HG03558 (cell line): ENCODE results near the gene RECQL5.

Experiments used
- ATAC-seq: cut with Tn5 transposase; IDR thresholded peaks from one replicate; pipeline ENCODE4 v1.9.1; 2021; ENCODE audit warnings: moderate number of reproducible peaks; ENCODE audit not compliant: unreplicated experiment; ENCODE audit errors: extremely low read depth

The RECQL5 gene

DNA sequence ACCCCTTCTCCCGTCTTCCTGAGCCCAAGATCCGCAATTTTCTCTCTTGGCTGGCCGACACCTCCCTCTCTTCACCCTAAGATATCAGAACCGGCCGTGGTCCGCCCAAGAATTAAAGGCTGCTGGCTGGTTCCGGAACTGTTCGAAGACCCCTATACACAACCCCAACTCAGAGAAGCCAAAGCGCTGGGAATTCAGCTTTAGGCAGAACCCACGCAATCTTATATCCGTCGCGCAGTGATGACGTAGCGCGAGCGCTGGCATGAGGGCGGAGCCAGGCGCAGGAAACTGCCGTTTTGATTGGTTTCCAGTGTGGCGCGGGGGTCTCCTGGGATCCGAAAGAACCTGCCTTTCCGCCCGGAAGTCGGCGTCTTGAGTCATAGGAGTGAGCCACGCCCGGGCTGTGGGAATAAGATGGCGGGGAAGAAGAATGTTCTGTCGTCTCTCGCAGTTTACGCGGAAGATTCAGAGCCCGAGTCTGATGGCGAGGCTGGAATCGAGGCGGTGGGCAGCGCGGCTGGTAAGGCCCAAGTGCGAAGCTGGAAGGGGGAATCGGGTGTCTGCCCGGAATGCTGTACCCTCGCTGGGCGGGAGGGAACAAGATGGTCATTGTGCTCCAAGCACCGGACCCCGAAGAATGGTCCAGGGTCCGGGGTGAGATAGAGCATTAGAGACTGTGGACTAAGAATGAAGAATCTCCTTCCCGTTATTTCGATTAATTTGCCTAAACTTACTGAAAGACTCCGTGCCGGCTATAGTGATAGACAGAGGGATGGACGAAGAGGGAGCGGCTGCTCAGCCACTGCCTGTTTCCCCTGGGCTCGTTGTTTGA lies at the start of gene RECQL5, which contains the start of gene SAP30BP:
RECQL5 (minus strand) TSS at position 196 of the 832 bp plus-strand sequence. CDS start 597 bp downstream, outside the sequence.
SAP30BP (plus strand) TSS at position 380 of the 832 bp plus-strand sequence; CDS start at position 415, 35 bp downstream.
- no peak for ATAC-seq

DNA sequence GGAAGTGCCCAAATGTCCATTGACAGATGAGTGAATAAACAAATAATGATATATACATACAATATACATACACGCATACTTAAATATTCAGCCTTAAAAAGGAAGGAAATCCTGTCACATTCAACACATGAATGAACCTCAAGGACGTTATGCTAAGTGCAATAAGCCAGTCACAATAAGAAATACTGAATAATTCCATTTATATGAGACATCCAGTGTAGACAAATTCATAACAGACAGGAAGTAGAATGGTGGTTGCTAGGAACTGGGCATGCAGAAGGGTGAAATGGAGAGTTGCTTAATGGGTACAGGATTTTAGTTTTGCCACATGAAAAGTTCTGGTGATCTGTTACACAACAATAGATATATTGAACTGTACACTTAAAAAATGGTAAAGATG lies 45.5 kb upstream of the RECQL5 start:
- no peak for ATAC-seq

DNA sequence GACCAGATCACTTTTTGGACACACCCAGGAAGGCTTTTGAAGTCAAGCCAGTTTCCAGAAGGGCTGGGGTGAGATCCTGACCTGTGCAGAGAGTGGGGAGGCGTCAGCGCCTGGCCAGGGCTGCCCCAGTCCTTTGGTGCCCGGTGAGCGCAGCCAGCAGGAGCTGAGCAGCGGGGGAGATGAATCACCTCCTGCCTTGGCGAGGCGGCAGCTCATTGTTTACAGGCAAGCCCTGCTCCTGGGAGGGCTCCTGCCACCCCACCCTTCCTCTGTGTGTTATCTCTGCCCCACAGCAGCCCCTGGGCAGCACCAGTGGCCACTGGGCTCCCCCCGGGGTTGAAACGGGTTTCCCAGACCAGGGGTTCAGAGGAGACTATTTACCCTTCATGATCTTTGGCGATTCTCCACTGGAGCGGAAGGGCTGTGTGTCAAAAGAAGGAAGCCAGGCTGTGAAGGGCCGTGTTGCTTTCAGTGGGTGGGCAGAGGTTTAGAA lies 40.2 kb upstream of the RECQL5 start:
- ATAC-seq: no peak

DNA sequence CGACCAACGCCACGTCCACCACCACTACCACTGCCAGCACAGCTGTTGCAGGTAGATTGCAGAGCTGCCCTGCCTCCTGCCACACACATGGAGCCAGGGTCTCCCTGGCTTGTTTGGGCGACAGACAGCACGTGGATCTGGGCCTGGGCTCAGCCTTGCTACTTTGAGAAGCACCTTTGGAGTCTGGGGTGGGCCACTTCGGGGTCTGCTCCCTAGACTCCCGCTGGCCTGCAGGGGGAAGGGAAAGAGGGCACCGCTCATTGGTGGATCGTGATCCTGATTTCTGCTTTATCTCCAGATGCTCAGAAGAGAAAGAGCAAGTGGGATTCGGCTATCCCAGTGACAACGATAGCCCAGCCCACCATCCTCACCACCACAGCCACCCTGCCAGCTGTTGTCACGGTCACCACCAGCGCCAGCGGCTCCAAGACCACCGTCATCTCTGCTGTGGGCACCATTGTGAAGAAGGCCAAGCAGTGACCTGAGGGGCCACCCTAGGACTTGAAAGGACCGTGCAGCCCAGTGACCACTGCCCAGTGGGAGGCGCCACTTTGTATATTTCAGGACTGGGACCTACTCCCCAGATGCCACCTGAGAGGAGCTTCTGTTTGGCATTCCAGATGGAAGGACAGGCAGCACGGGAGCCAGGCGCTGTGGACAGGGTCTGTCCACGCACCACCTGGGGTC lies 39.2 kb upstream of the RECQL5 start:
- no peak for ATAC-seq

DNA sequence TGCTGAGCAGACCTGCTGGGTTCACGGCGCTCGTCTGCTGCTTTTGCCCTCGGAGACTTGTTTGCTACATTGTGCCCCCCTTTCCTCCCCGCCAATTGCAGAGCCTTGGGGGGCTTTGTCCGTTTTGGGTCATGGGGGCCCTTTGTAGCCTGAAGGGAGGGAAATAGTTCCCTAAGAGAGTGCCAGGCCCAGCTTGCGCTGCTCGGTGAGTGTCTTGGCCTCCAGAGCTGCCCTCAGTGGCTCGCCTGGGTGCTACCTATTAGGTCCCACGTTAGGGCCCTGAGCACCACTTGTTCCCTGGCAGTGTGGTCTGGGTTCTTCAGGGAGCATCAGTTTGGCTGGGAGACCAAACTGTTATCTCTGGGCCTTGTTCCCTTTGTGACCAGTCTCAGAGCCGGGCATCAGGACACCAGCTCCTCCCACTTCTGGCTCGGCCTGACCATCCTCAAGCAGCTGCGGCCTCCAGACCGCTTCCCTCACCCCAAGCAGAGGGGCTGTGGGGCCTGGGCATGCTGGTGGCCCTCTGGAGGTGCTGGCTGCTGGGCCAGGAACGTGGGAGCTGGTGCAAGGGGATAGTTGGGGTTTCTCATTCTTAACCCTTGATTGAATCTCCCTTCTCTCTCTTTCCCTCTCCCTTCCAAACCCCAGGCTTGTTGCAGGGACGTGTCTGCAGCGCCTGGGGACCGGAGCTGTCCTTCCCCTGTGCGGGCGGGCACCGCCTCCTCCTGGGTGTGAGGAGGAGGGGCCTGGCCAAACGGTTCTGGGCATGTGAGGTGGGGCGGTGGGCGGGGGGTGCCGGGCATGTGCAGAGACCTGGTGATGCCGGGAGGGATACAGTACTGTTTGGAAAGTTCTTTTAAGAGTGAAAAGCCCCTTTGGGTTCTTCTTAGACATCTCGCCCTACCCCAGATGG lies 38.3 kb upstream of the RECQL5 start:
- ATAC-seq: no peak

DNA sequence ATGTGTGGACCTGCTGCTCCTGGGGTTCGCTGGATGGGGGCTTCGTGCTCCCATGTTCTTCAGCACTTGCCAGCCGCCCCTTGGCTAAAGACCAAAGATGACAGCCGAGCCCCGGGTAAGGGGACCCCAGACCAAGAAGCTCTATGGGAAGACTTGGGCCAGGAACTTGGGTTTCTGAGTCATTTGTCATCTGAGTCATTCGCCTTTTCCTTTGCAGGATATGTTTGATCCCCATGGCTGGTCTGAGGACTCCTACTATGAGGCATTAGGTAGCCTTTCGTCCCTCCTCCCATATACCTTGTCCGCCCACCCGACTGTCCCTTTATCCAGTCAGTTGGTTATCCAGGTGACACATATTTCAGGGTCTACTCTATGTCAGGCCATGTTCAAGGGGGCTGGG lies 36.6 kb upstream of the RECQL5 start:
- ATAC-seq: no peak

DNA sequence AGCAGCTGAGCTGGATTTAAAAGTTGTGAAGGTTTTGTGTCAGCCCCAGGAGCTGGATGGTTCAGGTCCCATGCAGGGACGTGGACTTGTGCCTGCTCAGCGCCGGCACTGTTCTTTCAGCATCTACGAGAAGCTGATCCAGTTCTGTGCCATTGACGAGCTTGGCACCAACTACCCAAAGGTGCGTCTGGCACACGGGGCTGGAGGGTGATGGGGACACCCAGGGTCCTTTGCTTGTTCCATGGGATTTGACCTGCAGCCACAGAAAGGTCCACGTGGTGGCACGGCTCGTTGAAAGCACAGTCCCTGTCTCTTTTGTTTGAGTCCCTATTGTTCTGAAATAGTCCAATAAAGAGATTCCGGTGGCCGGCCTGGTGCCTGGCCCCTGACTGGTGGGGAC lies 36.2 kb upstream of the RECQL5 start:
- ATAC-seq: no peak

DNA sequence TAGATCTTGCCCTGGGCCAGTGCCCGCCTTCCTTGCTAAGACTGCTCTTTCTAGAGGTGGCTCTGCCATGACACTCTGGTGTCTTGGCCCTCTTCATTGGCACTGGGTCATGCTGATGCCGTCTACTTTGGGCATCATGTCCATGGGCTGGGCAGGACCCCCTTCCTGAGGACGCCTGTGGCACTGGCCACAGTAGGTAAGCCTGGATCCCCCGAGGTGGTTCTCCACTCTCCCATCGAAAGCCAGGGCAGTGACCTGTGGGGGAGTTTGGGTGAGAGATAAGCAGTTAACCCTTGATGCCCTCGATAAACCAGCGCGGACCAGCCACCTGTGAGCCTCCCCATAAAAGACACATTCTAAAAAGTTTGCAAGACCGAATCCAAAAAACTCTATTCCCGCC lies 34.3 kb upstream of the RECQL5 start:
- ATAC-seq: no peak

DNA sequence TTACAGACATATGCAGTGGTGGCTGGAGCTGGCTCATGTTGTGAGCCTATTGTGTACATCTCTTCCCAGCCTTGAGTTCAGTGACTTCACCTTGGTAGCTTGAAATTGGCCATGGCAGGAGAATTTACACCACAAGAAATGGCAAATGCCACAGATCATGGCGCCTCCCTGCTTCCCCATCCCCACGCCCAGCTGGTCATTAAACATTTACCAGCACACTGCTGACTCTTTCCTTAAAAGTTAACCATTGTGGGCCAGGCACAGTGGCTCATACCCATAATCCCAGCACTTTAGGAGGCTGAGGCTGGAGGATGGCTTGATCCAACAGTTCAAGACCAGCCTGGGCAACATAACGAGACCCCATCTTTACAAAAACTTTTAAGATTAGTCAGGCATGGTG lies 31.7 kb upstream of the RECQL5 start:
- ATAC-seq: no peak

DNA sequence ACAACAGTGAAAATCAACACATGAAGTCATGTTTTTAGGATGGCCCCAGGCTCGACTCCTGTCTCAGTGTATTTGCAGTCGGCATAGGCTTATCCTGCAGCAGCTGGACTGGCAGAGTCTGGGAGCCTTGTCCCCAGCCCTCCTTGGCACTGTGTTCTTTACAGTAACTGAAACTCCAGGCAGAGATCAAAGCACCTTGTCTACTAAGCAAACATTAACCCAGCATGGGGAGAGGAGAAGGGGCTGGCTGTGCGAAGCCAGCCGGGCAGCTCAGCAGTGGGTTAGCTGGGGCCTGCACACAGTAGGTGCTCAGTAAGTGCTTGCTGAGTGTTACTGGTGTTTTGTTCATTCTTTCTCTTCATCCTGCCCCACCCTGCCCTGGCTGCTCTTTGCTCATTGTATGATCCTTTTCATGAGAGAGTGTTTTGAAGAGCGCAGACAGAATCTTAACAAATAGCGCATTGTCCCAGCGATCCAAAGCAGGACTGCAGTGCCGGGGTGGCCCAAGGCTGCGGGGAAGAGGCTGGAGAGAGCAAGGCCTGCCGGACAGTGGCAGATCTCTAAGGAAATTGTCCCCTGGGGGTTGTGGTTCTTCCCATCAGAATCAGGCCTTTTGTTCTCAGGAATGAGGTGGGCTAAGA lies 30.8 kb upstream of the RECQL5 start:
- no peak for ATAC-seq

DNA sequence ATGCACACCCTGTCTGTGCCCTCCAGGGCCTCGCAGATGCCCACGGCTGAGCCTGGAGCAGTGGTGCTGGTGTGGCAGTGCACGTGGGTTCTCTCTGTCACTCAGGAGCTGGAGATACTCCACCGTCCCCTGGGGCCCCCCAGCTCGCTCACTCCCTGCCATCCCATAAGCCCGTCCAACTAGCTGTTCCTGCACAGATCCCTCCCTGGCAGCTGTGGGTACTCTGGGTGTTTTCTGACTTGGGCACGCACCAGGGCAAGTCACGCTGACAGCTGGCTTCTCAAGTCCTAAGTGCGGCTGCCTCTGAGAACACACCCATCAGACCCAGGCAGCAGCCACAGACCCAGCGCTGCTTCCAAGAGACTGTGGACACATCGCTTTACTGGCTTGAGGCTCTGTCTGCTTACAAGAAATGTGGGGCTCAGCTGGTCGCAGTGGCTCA lies 28.9 kb upstream of the RECQL5 start:
- ATAC-seq: no peak

DNA sequence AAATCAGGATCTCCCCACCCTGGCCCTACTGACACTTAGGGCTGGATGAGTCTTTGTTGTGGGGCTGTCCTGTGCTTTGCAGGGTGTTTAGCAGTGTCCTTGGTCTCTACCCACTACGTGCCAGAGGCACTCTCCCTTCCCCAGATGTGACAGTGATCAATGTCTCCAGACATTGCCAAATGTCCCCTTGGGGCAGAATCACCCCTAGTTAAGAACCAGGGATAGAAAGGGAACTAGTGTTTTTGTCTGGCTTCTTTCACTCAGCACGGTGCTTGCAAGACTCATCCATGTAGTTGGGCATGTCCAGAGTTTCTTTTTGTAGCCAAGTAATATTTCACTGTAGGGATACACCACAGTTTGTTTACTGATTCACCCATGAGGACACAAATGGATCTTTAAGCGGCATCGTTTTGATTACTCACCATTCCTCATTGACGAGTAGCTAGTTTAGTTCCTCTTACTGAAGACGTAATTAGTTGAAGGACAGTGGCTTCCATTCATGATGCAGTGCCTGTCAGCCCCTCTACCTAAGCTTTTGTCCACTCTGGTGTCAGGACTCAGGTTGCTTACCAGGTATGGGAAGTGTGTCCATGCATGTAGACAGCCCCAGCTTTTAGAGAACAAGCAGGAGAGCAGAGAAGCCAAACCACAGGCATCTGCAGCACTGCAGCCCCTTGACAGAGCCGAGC lies 28.3 kb upstream of the RECQL5 start:
- ATAC-seq: no peak

DNA sequence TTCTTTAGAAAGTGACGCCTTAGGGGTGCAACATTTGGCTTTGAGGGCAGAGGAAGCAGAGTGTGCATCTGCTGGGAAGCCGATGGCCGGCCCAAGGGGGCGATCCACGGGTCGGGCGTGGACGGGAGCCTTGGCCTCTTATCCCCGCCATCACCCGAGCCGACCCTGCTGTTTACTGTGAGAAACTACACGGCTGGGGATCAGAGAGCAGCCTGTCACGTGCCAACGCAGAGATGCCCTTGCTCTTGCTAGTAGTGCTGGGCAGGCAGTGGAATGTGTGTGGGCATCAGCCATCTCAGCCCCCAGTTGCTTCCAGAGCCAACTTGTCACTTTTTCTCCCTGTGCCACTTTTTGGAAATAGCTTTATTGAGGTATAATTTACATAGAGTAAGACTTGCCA lies 27.6 kb upstream of the RECQL5 start:
- ATAC-seq: no peak

DNA sequence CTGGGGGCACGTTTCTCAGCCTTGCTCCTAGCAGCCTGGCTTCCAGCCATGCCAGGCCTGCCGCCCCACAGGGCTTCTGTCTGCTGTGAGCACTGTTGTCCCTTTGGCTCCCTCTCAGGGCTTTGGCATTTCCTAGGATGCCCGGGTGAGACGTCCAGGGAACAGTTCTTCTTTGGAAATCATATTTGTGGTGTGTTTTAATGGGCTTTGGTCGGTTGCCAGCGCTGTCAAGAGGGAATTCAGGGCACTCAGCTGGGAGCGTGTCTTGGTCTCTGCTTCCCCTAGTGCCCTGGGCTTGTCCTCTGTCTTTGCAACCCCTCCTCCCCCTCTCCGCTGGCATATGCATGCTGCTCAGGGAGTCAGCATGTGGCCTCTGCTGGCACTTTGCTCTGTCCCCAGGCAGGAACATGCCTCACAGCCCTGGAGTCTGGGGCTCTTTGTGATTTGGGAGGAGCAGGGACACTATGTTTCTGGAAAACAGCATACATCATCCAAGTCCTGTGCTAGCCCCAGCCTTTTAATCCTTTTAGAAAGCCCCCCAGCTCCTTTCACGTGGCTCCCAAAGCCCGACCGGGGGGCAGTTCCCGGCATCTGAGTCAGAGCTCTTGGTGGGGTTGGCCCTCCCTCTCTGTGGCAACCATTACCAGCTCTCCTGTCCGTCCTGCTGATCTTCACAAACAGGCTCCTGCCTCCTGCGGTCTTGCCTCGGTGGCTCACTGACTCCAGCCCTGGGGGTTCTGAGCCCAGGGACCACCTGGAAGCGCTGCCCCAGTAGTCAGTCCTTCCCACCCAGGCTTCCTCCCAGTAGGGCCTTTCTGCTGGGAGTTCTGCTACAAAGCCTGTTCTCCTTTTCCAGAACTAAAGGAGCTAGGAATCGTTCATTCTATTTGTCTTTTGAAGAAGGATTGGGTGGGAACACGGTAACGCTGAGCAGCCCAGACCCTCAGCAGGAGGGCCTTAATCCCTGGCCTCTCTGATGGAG lies 26.8 kb upstream of the RECQL5 start:
- ATAC-seq: no peak

DNA sequence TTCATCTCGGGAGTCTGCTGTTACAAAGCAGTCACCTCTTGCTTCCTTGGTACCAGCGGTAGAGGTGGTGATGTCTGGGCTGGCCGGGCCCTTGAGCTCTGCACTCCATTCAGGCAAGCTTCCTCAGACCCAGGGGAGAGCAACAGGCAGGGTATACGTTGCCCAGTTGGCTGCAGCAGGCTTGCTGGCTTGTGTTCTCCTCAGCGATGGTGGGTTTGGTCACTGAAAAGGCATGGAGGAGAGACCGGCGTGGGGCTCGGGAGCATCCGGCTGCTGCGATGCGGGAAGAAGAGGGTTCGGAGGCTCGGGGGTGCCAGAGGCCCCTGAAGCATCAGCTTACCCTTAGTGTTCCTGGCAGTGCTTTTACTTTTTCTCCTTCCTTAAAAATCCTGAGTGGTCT lies 26.0 kb upstream of the RECQL5 start:
- no peak for ATAC-seq

DNA sequence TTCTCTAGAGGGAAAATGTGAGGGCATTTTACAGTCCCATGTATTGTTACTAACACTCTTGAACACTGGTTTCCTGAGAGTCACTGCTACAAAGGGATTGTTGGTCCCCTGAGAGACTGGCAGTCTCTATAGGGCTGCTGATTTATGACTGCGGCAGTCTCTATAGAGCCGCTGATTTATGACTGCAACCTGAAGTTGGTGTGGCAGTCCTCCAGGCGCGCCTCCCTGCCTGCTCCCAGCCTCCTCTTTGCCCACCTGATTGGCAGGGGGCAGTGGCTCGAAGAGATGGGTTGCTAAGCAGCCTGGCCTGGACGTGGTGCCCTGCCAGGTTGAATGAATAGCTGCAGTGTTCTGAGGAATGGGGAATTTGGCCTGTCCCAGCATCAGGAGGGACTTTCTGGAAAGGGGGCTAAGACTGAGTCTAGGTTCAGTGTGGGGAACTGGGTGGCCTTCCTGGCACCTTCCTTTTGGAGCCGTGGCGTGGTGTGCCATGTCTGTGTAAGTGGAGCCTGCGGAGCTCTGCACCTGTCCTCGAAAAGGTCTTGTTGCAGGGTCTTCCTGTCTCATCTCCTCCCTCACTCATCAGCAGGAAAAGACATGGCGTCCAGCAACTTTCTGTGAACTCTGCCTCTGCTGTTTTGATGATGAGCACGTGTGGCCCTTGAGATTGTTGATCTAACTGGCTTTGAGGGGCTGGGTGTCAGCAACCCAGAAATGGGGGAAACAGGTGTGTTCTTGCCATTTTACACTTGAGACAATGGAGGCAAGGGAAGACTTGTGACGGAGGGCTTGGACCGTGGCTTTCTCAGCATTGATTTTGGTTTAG lies 25.1 kb upstream of the RECQL5 start:
- ATAC-seq: no peak

DNA sequence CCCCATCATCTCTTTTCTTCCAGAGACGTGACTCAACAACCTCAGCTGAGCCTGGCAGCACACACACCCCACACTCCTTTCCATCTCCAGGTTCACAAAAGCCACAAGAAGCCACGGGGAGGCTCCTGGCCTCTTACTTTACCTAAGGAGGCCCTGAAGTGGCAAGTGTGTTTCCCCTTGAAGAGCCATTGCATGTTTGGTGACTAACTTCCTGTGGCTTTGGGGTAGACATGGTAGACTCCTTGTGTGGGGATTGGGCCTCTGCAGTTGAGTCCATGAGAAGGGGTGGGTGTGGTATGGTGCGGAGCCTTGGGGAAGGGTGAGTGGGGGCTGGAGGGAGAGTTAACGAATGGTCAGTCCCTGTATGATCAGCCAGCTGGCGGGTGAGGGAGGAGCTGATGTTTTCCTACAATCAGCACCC lies 24.4 kb upstream of the RECQL5 start:
- ATAC-seq: no peak
